Activated naive CD8-positive, alpha-beta T cell treated with anti-CD3 and anti-CD28 coated beads, Interleukin-2, amount 50 U/mL, for 16 hours (primary cell): ENCODE results near the gene TEKT2.

Source experiments
- DNase-seq: peaks from one replicate; pipeline ENCODE4 v3.0.0-alpha.2; 2020; ENCODE audit warnings: low read depth, low spot score

Gene TEKT2, protein sequence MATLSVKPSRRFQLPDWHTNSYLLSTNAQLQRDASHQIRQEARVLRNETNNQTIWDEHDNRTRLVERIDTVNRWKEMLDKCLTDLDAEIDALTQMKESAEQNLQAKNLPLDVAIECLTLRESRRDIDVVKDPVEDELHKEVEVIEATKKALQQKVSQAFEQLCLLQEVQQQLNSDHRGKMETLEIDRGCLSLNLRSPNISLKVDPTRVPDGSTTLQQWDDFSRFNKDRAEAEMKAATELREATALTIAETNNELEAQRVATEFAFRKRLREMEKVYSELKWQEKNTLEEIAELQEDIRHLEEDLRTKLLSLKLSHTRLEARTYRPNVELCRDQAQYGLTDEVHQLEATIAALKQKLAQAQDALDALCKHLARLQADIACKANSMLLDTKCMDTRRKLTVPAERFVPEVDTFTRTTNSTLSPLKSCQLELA

GRCh38 chr1:36083635-36084496 is at the start of gene TEKT2:
TEKT2 (plus strand) TSS chr1:36084094; CDS start chr1:36084922, 828 bp downstream.
- no peak for DNase-seq

- no peak for DNase-seq
Observed at GRCh38 chr1:36034692-36035091, 49.2 kb upstream of the TEKT2 start.

DNA sequence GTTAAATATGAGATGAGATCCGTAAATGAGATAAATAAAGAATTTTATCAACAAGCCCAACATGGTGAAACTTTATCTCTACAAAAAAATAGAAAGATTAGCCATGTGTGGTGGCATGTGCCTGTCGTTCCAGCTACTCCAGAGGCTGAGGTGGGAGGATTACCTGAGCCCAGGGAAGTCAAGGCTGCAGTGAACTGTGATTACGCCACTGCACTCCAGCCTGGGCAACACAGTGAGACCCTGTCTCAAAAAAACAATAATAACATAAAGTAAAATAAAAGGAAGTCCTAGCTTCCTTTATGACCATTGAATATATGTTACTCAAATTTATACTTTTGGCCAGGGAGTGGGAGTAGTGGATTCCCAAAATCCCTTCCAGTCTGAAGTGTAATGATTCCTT is 48.7 kb upstream of the TEKT2 start:
- DNase-seq, result no peak

- no peak for DNase-seq
Observed at GRCh38 chr1:36040238-36040637, 43.7 kb upstream of the TEKT2 start.

DNA sequence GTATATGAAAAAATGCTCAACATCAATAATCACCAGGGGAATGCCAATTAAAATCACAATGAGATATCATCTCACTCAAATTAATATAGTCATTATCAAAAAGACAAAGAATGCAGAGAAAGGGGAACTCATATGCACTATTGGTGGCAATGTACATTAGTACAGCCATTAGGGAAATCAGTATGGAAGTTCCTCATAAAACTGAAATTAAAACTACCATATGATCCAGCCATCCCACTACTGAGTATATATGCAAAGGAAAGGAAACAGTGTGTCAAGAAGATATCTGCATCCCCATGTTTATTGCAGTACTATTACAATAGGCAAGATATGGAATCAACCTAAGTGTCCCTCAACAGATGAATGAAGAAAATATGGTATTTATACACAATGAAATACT is 32.1 kb upstream of the TEKT2 start:
- no peak for DNase-seq

GRCh38 chr1:36053978-36054377 is 29.9 kb upstream of the TEKT2 start:
- DNase-seq, result no peak

GRCh38 chr1:36055706-36056105 is 28.2 kb upstream of the TEKT2 start:
- DNase-seq, result no peak

GRCh38 chr1:36062315-36062714 is 21.6 kb upstream of the TEKT2 start:
- DNase-seq, result no peak

DNA sequence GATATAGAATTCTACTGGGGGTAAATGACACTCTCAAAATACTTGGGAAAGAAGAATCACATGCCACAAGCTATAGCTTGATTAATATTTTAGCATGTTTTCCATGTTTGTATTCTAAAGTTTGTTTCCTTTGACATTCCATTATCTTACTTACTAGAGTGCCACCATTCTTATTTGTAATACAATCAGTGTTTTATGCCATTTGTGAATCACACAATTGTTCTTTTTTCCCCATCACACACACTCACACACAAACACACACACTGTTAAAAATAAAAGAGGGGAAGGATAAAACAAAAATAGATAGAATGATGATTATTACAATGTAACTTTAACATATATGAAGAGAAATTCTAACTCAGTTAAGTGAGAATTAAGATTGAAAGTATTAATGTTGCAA is 16.0 kb upstream of the TEKT2 start:
- no peak for DNase-seq

DNA sequence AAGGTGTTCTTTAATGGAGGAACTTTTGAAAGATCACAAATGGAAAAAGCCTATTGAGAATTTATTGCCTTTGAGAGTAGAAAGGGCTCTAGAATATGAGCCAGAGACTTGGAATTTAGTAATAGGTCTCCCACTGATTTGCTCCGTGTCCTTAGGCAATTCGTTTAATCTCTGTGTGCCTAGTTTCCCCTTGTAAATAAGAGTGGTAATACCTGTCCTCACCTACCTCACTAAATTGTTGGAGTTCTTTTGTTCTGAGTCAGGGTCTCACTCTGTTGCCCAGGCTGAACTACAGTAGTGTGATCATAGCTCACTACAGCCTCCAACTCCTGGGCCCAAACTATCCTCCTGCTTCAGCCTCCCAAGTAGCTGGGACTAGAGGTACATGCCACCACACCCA is 15.0 kb upstream of the TEKT2 start:
- DNase-seq, result no peak

DNA sequence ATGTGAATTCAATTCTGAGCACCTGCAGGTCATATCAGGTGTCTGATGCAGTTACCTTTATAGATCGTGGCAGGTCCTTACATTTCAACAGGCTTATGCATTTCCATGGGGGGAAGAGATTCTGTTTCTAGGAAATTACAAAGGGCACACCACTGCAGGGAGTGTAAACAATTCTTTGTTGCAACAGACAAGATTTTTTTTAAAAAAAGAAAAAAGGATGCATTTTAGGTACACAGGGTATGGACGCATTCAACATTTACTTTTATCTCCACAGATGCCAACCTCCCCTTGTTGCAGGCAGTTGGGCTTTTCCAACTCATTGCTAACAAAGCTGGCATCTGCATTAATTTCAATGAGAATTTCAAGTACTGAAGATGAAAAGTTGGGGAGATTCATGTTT is 13.5 kb upstream of the TEKT2 start:
- no peak for DNase-seq

- no peak for DNase-seq
Observed at GRCh38 chr1:36076979-36077573, 6.8 kb upstream of the TEKT2 start.

- DNase-seq, result no peak
Observed at GRCh38 chr1:36080236-36080635, 3.7 kb upstream of the TEKT2 start.

DNA sequence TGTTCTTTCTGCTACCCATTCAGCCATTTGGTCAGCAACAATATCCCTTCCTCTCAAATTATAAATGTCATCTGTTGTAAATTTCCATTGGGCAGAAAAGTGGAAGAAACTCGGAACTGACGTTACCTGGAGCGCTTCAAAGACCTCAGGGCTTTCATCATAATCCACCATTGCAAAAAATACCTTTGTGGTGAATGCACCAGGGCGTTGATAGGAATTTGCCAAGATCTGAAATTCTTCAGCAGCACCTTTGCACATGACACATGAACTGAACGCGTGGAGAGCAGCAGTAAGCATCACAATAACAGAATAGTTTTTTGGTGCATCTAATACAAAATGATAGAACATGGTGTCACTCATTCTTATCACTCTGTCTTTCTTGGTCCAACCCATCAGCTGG is 3.1 kb upstream of the TEKT2 start:
- DNase-seq, result no peak

GRCh38 chr1:36081926-36082485 is 1.9 kb upstream of the TEKT2 start:
- DNase-seq, result no peak

GRCh38 chr1:36083219-36083618 is 675 bp upstream of the TEKT2 start:
- DNase-seq, result no peak

DNA sequence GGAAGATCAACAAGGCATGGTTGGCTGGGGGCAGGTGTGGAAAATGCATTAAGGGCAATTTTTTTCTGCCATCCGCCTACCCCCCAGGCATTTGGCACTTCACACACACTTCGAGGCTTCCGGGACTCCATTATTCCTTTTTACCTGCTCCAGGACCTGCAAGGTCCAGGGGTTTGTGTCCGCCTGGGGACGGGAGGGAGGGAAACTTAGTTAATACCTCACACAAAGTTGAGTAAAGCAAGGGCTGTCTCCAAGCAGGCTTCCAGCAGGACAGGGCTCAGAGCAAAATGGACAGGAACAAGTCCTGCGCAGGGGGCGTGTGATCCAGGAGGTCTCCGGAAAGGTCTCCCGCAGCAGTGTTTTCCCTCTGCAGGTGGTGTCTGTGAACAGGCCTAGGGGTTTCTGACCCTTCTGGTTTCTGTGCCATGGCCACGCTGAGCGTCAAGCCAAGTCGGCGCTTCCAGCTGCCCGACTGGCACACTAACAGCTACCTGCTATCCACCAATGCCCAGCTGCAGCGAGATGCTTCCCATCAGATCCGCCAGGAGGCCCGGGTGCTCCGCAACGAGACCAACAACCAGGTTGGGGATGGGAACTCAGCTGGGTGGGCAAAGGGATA is 712 bp downstream of the TEKT2 start:
- no peak for DNase-seq

DNA sequence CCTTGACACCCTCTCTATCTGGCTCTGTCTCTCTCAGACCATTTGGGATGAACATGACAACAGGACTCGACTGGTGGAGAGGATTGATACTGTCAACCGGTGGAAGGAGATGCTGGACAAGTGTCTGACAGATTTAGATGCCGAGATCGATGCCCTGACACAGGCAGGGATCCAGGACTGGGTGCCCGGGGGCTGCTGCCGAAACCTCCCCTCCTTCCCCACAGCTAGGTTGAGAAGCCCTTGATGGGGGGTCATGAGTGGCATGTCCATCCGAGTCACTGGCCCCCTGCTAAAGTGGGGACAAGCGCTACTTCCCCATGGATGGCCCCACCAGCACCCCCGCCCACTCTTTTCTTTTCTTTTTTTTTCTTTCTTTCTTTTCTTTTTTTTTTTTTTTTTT is 1.2 kb downstream of the TEKT2 start:
- DNase-seq, result no peak

- DNase-seq, result no peak
Observed at GRCh38 chr1:36085686-36086526, 2.0 kb downstream of the TEKT2 start.

DNA sequence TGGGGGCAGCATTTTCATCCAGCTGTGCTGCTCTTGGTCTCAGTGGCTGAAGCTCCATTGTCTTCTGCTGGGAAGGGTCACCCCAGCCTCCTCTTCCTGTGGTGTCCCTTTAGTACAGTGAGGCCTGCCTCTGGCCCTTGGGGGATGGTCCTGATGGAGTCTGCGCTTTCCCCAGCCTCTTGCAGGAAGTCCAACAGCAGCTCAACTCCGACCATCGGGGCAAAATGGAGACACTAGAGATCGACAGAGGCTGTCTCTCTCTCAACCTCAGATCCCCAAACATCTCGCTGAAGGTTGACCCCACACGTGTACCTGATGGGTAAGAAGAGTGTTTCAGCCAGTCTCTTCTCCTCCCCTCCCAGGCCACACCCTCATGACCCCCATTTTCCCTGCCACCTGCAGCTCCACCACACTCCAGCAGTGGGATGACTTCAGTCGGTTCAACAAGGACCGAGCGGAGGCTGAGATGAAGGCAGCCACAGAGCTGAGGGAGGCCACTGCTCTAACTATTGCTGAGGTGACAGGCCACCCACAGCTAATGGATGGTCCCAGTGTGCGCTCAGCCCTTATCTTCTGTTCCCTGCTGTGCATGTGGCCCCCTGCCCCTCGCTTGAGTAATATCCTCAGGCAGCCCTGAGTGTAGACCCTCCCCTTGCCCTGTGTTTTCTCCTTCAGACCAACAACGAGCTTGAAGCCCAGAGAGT is 2.8 kb downstream of the TEKT2 start:
- no peak for DNase-seq
